H9 (cell line): ENCODE measurements around the gene ARHGDIA. TPM values are rescaled to one million over a fixed set of nuclear protein-coding genes. Genes with fewer than 3 reads are reported as not detected.
A peak's percentile ranks its signal among the peaks of the same experiment; 100 is the strongest.

Source experiments
- DNase-seq: peaks from one replicate; pipeline ENCODE4 v3.0.0-alpha.2; 2017
- H2AFZ ChIP-seq: one replicate; pipeline ENCODE4 v1.6.1; 2013; ENCODE audit warnings: mild to moderate bottlenecking, low read length, control low read depth, moderate library complexity
- H2AK5ac ChIP-seq: 2 replicates; pipeline ENCODE4 v1.6.1; 2013; ENCODE audit warnings: low read length, control low read depth, mixed read lengths; ENCODE audit not compliant: insufficient read length
- H2BK120ac ChIP-seq: one replicate; pipeline ENCODE4 v1.6.1; 2013; ENCODE audit warnings: low read depth, mild to moderate bottlenecking, low read length, control low read depth, inconsistent platforms; ENCODE audit not compliant: poor library complexity, severe bottlenecking
- H2BK12ac ChIP-seq: 2 replicates; pipeline ENCODE4 v1.6.1; 2013; ENCODE audit warnings: low read length, control low read depth, mixed read lengths, low read depth; ENCODE audit not compliant: insufficient read length
- H2BK15ac ChIP-seq: 2 replicates; pipeline ENCODE4 v1.6.1; 2013; ENCODE audit warnings: low read depth, low read length, control low read depth
- H2BK20ac ChIP-seq: one replicate; pipeline ENCODE4 v1.6.1; 2013; ENCODE audit warnings: low read depth, mild to moderate bottlenecking, low read length, control low read depth, inconsistent platforms; ENCODE audit not compliant: poor library complexity, severe bottlenecking
- H2BK5ac ChIP-seq: 2 replicates; pipeline ENCODE4 v1.6.1; 2013; ENCODE audit warnings: low read length, control low read depth, mixed read lengths; ENCODE audit not compliant: insufficient read length
- H3K14ac ChIP-seq: 2 replicates; pipeline ENCODE4 v1.6.1; 2013; ENCODE audit warnings: low read length, control low read depth; ENCODE audit not compliant: insufficient read depth
- H3K18ac ChIP-seq: 2 replicates; pipeline ENCODE4 v1.6.1; 2013; ENCODE audit warnings: low read depth, mild to moderate bottlenecking, mixed read lengths, low read length, control low read depth; ENCODE audit not compliant: insufficient read length
- H3K23ac ChIP-seq: 2 replicates; pipeline ENCODE4 v1.6.1; 2013; ENCODE audit warnings: low read length, control low read depth, mixed read lengths, low read depth; ENCODE audit not compliant: insufficient read length
- H3K23me2 ChIP-seq: 2 replicates; pipeline ENCODE4 v1.6.1; 2013; ENCODE audit warnings: low read depth, mild to moderate bottlenecking, mixed read lengths, low read length, control low read depth; ENCODE audit not compliant: insufficient read length, poor library complexity, severe bottlenecking
- H3K27ac ChIP-seq: 2 replicates; pipeline ENCODE4 v1.5.1; 2013; ENCODE audit warnings: low read length, control low read depth, mixed read lengths, low read depth; ENCODE audit not compliant: insufficient read length
- H3K27me3 ChIP-seq: 2 replicates; pipeline ENCODE4 v1.6.1; 2013; ENCODE audit warnings: low read length, control low read depth, inconsistent platforms; ENCODE audit not compliant: insufficient read depth
- H3K4ac ChIP-seq: 2 replicates; pipeline ENCODE4 v1.6.1; 2013; ENCODE audit warnings: low read depth, mild to moderate bottlenecking, control low read depth, inconsistent platforms, low read length, moderate library complexity
- H3K4me1 ChIP-seq: 2 replicates; pipeline ENCODE4 v1.6.1; 2013; ENCODE audit warnings: low read length, control low read depth, inconsistent platforms; ENCODE audit not compliant: insufficient read depth
- H3K4me2 ChIP-seq: 2 replicates; pipeline ENCODE4 v1.6.1; 2013; ENCODE audit warnings: low read length, control low read depth, mixed read lengths; ENCODE audit not compliant: insufficient read length, insufficient read depth
- H3K56ac ChIP-seq: 2 replicates; pipeline ENCODE4 v1.6.1; 2013; ENCODE audit warnings: low read depth, mild to moderate bottlenecking, mixed read lengths, low read length, control low read depth; ENCODE audit not compliant: insufficient read length
- H3K79me1 ChIP-seq: 2 replicates; pipeline ENCODE4 v1.6.1; 2013; ENCODE audit warnings: low read depth, mild to moderate bottlenecking, moderate library complexity, low read length, control low read depth, inconsistent platforms; ENCODE audit not compliant: insufficient read depth, poor library complexity, severe bottlenecking
- H3K79me2 ChIP-seq: 2 replicates; pipeline ENCODE4 v1.6.1; 2013; ENCODE audit warnings: low read length, control low read depth, inconsistent platforms; ENCODE audit not compliant: insufficient read depth
- H3K9ac ChIP-seq: 2 replicates; pipeline ENCODE4 v1.6.1; 2013; ENCODE audit warnings: low read length, control low read depth, mixed read lengths; ENCODE audit not compliant: insufficient read length; ENCODE audit errors: extremely low read depth
- H3K9me3 ChIP-seq: one replicate; pipeline ENCODE4 v1.6.1; 2013; ENCODE audit warnings: low read depth, low read length, inconsistent platforms; ENCODE audit not compliant: control insufficient read depth
- H3T11ph ChIP-seq: one replicate; pipeline ENCODE4 v1.6.1; 2013; ENCODE audit warnings: mild to moderate bottlenecking, low read length, control low read depth, inconsistent platforms
- H4K20me1 ChIP-seq: one replicate; pipeline ENCODE4 v1.6.1; 2013; ENCODE audit not compliant: control insufficient read depth, insufficient read length, insufficient read depth
- H4K5ac ChIP-seq: 2 replicates; pipeline ENCODE4 v1.6.1; 2013; ENCODE audit warnings: low read depth, mild to moderate bottlenecking, mixed read lengths, low read length, control low read depth; ENCODE audit not compliant: insufficient read length
- H4K8ac ChIP-seq: replicated peaks from 2 replicates; pipeline ENCODE4 v1.6.1; 2013; ENCODE audit warnings: low read length, control low read depth, mixed read lengths, low read depth; ENCODE audit not compliant: insufficient read length
- H4K91ac ChIP-seq: 2 replicates; pipeline ENCODE4 v1.6.1; 2013; ENCODE audit warnings: low read depth, mild to moderate bottlenecking, moderate library complexity, mixed read lengths, low read length, control low read depth; ENCODE audit not compliant: insufficient read length
- H3K27ac Mint-ChIP-seq, 3 experiments: 2 replicates in 2 of 3; 3 replicates in 1 of 3; pipeline ENCODE4 v1.8.0; 2020 to 2021; ENCODE audit warnings: mixed read lengths in 3 of 3, mild to moderate bottlenecking in 1 of 3, moderate library complexity in 1 of 3
- H3K27me3 Mint-ChIP-seq: 2 replicates; pipeline ENCODE4 v1.8.0; 2021; ENCODE audit warnings: low read depth, mild to moderate bottlenecking, moderate library complexity, mixed read lengths
- H3K36me3 Mint-ChIP-seq, 3 experiments: 2 replicates in 2 of 3; 3 replicates in 1 of 3; pipeline ENCODE4 v1.8.0; 2020 to 2021; ENCODE audit warnings: low read depth in 3 of 3, mixed read lengths in 3 of 3; ENCODE audit not compliant: insufficient read depth in 1 of 3
- H3K4me1 Mint-ChIP-seq, 2 experiments: 2 replicates each; pipeline ENCODE4 v1.8.0; 2020; ENCODE audit warnings: mixed read lengths in 2 of 2
- H3K4me3 Mint-ChIP-seq, 2 experiments: 2 replicates in 1 of 2; 3 replicates in 1 of 2; pipeline ENCODE4 v1.8.0; 2020 to 2021; ENCODE audit warnings: mild to moderate bottlenecking in 2 of 2, mixed read lengths in 2 of 2, moderate library complexity in 1 of 2
- H3K9me3 Mint-ChIP-seq, 2 experiments: 2 replicates in 1 of 2; 3 replicates in 1 of 2; pipeline ENCODE4 v1.8.0; 2020; ENCODE audit warnings: mild to moderate bottlenecking in 2 of 2, mixed read lengths in 2 of 2, moderate library complexity in 1 of 2
- CTCF ChIP-seq: fragments of 200-600 bp; sonication (generic); conservative IDR thresholded peaks from 3 replicates; pipeline ENCODE4 v1.8.0; 2021; ENCODE audit warnings: antibody characterized with exemption, mild to moderate bottlenecking
- WGBS: extraction: QIAGEN DNeasy Blood & Tissue Kit; methylation state at CpG from one replicate; pipeline ENCODE4 v1.1.7; 2013; ENCODE audit warnings: missing lambda C conversion rate, low lambda C conversion rate, mixed read lengths; ENCODE audit not compliant: insufficient read length; ENCODE audit errors: extremely low coverage; 5-methylcytosine and 5-hydroxymethylcytosine counted together
- total RNA-seq: library from RNA; stranded (reverse); gene quantifications from 2 replicates; pipeline ENCODE4 v1.2.1, GENCODE V29; 2021

Gene ARHGDIA
- total RNA-seq, 1 experiment from 2014 or later = 247 TPM

GRCh38 chr17:81917565-81918332, 46.6 kb upstream of the ARHGDIA start, which contains the start of gene SIRT7:
SIRT7 (minus strand) TSS chr17:81918176; CDS start chr17:81918131, 45 bp downstream.
- H3K23ac ChIP-seq = no peak within 1 kb of the TSS
- Mint-ChIP-seq H3K4me3 (peak within 1 kb of the TSS; percentile 80 to 89), H3K36me3 (peaks cover 24 to 62% (median 55%) of the 10 kb centered on the region in 3 experiments; a peak in 6 of 7 replicates), H3K4me1 (peaks cover 17 to 18% of the 10 kb centered on the region in 2 experiments), H3K27me3 (no peaks in the 10 kb centered on the region), H3K9me3 (no peaks in the 10 kb centered on the region; a peak in 1 of 5 replicates), H3K27ac (peak within 1 kb of the TSS; percentile 75 to 91 (median 88); a peak in 5 of 7 replicates)
- no peak within 1 kb of the TSS for H2BK20ac ChIP-seq
- no peak within 1 kb of the TSS for H3K27ac ChIP-seq
- H4K5ac ChIP-seq = no peak within 1 kb of the TSS
- H3K4me1 ChIP-seq = no peaks in the 10 kb centered on the region
- H2BK15ac ChIP-seq = no peak within 1 kb of the TSS
- H3K23me2 ChIP-seq = peaks cover 5% of the 10 kb centered on the region
- no peaks in the 10 kb centered on the region for H3K27me3 ChIP-seq
- H3K18ac ChIP-seq = no peak within 1 kb of the TSS
- H2BK5ac ChIP-seq = no peak within 1 kb of the TSS
- DNase-seq = peak; percentile 93
- no peak within 1 kb of the TSS for H2BK12ac ChIP-seq
- H3K4me2 ChIP-seq = peak within 1 kb of the TSS; percentile 74
- no peak; the same call in 2 of the 3 replicates for TF ChIP-seq CTCF
- no peak within 1 kb of the TSS for H2AFZ ChIP-seq
- H2BK120ac ChIP-seq = no peak within 1 kb of the TSS
- WGBS = no CpG with 5 or more reads among the region's 94 CpGs
- H3K14ac ChIP-seq = no peak within 1 kb of the TSS; the same call in 1 of the 2 replicates
- H4K8ac ChIP-seq = no peak within 1 kb of the TSS
- H4K20me1 ChIP-seq = no peaks in the 10 kb centered on the region
- peaks cover 2% of the 10 kb centered on the region for H3K79me1 ChIP-seq
- no peaks in the 10 kb centered on the region for H3K9me3 ChIP-seq
- H3K56ac ChIP-seq = no peak within 1 kb of the TSS
- no peak within 1 kb of the TSS for H2AK5ac ChIP-seq
- H3T11ph ChIP-seq = no peak within 1 kb of the TSS
- no peak within 1 kb of the TSS for H3K4ac ChIP-seq
- H4K91ac ChIP-seq = no peak within 1 kb of the TSS
- H3K9ac ChIP-seq = peak within 1 kb of the TSS; percentile 6
- H3K79me2 ChIP-seq = peaks cover 7% of the 10 kb centered on the region; the same call in 1 of the 2 replicates
